Hepatocyte (in vitro differentiated cells): ENCODE data around the gene IGF1. TPM values are rescaled to one million over a fixed set of nuclear protein-coding genes. Genes with fewer than 3 reads are reported as not detected.

Experiments
- DNase-seq: peaks from one replicate; pipeline ENCODE4 v3.0.0-alpha.2; 2016; ENCODE audit warnings: low spot score
- H2AFZ ChIP-seq: fragments of 200-600 bp; sonication (generic); 2 replicates; pipeline ENCODE4 v1.6.0; 2016; ENCODE audit warnings: antibody characterized with exemption, mild to moderate bottlenecking
- H3K27ac ChIP-seq: fragments of 200-600 bp; sonication (generic); 2 replicates; pipeline ENCODE4 v1.5.1; 2016; ENCODE audit warnings: mild to moderate bottlenecking
- H3K27me3 ChIP-seq: fragments of 200-600 bp; sonication (generic); 2 replicates; pipeline ENCODE4 v1.6.1; 2016
- H3K36me3 ChIP-seq: fragments of 200-600 bp; sonication (generic); replicated peaks from 2 replicates; pipeline ENCODE4 v1.5.1; 2016; ENCODE audit warnings: low read depth; ENCODE audit not compliant: insufficient read depth
- H3K4me1 ChIP-seq: fragments of 200-600 bp; sonication (generic); 2 replicates; pipeline ENCODE4 v1.5.1; 2016; ENCODE audit warnings: mild to moderate bottlenecking, moderate library complexity; ENCODE audit not compliant: insufficient read depth
- H3K4me2 ChIP-seq: fragments of 200-600 bp; sonication (generic); 2 replicates; pipeline ENCODE4 v1.6.0; 2016
- H3K4me3 ChIP-seq: fragments of 200-600 bp; sonication (generic); 2 replicates; pipeline ENCODE4 v1.5.1; 2016; ENCODE audit warnings: mild to moderate bottlenecking
- H3K79me2 ChIP-seq: fragments of 200-600 bp; sonication (generic); 2 replicates; pipeline ENCODE4 v1.6.0; 2017; ENCODE audit warnings: mild to moderate bottlenecking
- H3K9me2 ChIP-seq: fragments of 200-600 bp; sonication (generic); replicated peaks from 2 replicates; pipeline ENCODE4 v1.6.0; 2017; ENCODE audit warnings: mild to moderate bottlenecking; ENCODE audit not compliant: insufficient read depth
- H3K9me3 ChIP-seq: fragments of 200-600 bp; sonication (generic); 2 replicates; pipeline ENCODE4 v1.5.1; 2016; ENCODE audit warnings: low read depth, mild to moderate bottlenecking
- H4K20me1 ChIP-seq: fragments of 200-600 bp; sonication (generic); 2 replicates; pipeline ENCODE4 v1.6.0; 2016; ENCODE audit warnings: mild to moderate bottlenecking; ENCODE audit not compliant: insufficient read depth, poor library complexity, severe bottlenecking
- EZH2 ChIP-seq: fragments of 200-600 bp; sonication (generic); IDR thresholded peaks from 2 replicates; pipeline ENCODE4 v1.6.1; 2016; ENCODE audit warnings: antibody characterized with exemption, mild to moderate bottlenecking, borderline replicate concordance
- EZH2phosphoT487 ChIP-seq: fragments of 200-600 bp; sonication (generic); IDR thresholded peaks from one replicate; pipeline ENCODE4 v1.6.1; 2018; ENCODE audit warnings: antibody characterized with exemption, mild to moderate bottlenecking, low read depth, moderate library complexity; ENCODE audit not compliant: unreplicated experiment, severe bottlenecking
- WGBS: methylation state at CpG from one replicate; pipeline ENCODE4 v1.1.6; 2016; ENCODE audit warnings: low lambda C conversion rate; ENCODE audit errors: missing lambda C conversion rate; 5-methylcytosine and 5-hydroxymethylcytosine counted together
- polyA plus RNA-seq: library from polyadenylated mRNA; unstranded; fragments of >200 nt; fragmentation: Nextera tagmentation; extraction: Ambion mirVana; gene quantifications from 2 replicates; pipeline ENCODE4 v1.2.1, GENCODE V29; 2016
- total RNA-seq: library from RNA; depleted of rRNA; stranded (reverse); fragments of >200 nt; gene quantifications from 2 replicates; pipeline ENCODE4 v1.2.3, GENCODE V29; 2014
- TF ChIP-seq, protein P1 (sequence below): fragments of 200-600 bp; sonication (generic); IDR thresholded peaks from 2 replicates; pipeline ENCODE4 v1.5.1; 2016; ENCODE audit warnings: antibody characterized with exemption, mild to moderate bottlenecking; ENCODE audit not compliant: poor library complexity

The IGF1 gene
- total and polyA plus RNA-seq, 2 experiments from 2014 or later, result 10.0 to 12.0 TPM

DNA sequence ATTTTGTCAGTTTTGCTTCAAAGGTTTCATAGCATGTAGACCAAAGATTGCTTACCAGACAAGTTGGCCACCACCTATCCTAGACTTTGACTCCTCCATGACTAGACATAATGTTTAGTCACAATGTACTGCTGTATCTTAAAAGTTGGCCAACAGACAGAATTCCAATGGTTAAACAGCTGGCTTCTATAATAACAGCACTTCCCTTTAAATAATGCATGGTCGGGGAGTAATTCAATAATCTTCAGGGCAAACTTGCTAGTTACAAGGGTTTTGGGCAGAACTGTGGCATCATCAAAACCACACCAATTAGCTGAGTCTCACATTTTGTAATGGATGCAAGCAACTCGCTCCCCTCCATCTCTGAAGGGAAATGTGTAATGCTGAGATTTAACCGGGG is 56.9 kb downstream of the IGF1 start:
- Histone ChIP-seq H3K9me2 (no peaks in the 10 kb centered on the region), H3K4me3 (no peak overlapping the region), H4K20me1 (no peaks in the 10 kb centered on the region), H3K4me2 (no peak overlapping the region), H2AFZ (no peak overlapping the region), H3K27me3 (no peaks in the 10 kb centered on the region), H3K9me3 (no peaks in the 10 kb centered on the region), H3K36me3 (no peaks in the 10 kb centered on the region), H3K27ac (no peak overlapping the region), H3K79me2 (no peaks in the 10 kb centered on the region), H3K4me1 (peaks cover 5% of the 10 kb centered on the region)
- no peak for DNase-seq
- TF ChIP-seq EZH2 (no peak), EZH2phosphoT487 (no peak)
- TF ChIP-seq, protein P1, sequence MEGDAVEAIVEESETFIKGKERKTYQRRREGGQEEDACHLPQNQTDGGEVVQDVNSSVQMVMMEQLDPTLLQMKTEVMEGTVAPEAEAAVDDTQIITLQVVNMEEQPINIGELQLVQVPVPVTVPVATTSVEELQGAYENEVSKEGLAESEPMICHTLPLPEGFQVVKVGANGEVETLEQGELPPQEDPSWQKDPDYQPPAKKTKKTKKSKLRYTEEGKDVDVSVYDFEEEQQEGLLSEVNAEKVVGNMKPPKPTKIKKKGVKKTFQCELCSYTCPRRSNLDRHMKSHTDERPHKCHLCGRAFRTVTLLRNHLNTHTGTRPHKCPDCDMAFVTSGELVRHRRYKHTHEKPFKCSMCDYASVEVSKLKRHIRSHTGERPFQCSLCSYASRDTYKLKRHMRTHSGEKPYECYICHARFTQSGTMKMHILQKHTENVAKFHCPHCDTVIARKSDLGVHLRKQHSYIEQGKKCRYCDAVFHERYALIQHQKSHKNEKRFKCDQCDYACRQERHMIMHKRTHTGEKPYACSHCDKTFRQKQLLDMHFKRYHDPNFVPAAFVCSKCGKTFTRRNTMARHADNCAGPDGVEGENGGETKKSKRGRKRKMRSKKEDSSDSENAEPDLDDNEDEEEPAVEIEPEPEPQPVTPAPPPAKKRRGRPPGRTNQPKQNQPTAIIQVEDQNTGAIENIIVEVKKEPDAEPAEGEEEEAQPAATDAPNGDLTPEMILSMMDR, result no peak
- 78% methylated on average over 3 of the region's 3 CpGs for WGBS

DNA sequence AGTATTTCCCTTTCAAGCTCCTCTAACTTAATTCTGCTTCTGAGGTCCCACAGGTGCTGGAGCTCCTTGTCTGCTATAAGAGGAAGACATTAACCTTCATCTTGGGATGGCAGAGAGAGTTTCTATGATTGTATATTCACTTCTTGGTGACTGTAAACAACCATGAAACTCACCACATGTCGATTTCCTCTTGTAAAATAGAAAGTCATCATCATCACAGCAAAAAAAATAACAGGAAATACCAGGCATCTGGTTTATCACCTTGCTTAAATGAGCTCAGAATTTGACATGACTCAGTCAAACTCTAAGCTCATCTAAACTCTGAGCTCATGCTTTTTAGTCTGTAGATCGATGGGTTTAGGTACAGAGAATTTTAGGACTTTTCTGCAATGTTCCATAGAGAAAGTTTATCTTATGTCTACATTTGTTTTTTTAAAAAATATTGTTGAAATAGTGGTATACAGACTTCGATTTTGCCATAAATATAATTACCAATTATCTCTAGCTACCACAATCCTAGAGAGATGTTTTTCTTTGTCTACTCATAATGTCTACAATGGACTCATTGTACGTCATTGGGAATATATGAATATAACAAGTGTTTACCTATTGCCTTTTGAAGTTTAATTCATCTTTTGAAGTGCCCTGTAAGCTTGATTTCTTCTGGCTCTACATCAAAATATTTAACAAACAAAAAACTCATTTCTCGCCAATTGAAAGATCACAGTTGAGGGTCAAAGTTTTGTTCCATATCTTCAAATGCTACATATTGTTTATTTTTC is 58.4 kb downstream of the IGF1 start:
- H3K36me3 ChIP-seq, result no peaks in the 10 kb centered on the region
- no peak overlapping the region for H3K4me2 ChIP-seq
- H3K4me1 ChIP-seq, result peaks cover 5% of the 10 kb centered on the region
- no peak overlapping the region for H3K4me3 ChIP-seq
- TF ChIP-seq EZH2, result no peak
- TF ChIP-seq EZH2phosphoT487, result no peak
- TF ChIP-seq, protein P1, result no peak
- H3K9me2 ChIP-seq, result no peaks in the 10 kb centered on the region
- no peak overlapping the region for H2AFZ ChIP-seq
- no peaks in the 10 kb centered on the region for H3K27me3 ChIP-seq
- no peak overlapping the region for H3K27ac ChIP-seq
- H3K9me3 ChIP-seq, result no peaks in the 10 kb centered on the region
- H4K20me1 ChIP-seq, result no peaks in the 10 kb centered on the region
- DNase-seq, result no peak
- H3K79me2 ChIP-seq, result no peaks in the 10 kb centered on the region
- 77% methylated on average over 5 of the region's 5 CpGs for WGBS

DNA sequence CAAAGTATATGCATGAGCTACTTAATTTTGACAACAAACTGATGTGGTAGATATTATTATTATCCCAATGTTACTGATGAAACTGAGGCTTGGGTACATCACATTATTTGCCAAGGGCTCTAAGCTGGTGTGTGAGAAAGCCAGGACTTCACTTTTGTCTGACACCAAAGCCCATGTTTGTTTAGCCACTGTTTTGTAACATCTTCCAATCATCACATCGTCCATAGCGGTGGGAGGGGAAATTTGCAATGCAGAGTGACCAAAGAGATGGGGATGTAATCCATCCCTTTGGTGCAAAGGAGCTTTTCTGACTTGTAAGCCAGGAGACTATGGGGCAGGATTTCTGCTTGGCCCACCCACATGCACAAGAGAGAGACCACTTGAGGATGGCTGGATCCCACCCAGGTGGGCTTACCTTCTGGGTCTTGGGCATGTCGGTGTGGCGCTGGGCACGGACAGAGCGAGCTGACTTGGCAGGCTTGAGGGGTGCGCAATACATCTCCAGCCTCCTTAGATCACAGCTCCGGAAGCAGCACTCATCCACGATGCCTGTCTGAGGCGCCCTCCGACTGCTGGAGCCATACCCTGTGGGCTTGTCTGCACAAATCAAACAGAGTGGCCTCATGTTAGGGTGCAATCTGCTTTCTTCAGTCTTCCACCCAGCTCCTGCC is 61.1 kb downstream of the IGF1 start:
- no peaks in the 10 kb centered on the region for H3K79me2 ChIP-seq
- 93% methylated on average over 11 of the region's 11 CpGs for WGBS
- no peaks in the 10 kb centered on the region for H3K9me3 ChIP-seq
- H3K27ac ChIP-seq, result no peak overlapping the region
- H3K27me3 ChIP-seq, result no peaks in the 10 kb centered on the region
- no peaks in the 10 kb centered on the region for H4K20me1 ChIP-seq
- no peaks in the 10 kb centered on the region for H3K36me3 ChIP-seq
- no peaks in the 10 kb centered on the region for H3K9me2 ChIP-seq
- H2AFZ ChIP-seq, result no peak overlapping the region
- no peak for DNase-seq
- no peaks in the 10 kb centered on the region for H3K4me1 ChIP-seq
- no peak overlapping the region for H3K4me3 ChIP-seq
- H3K4me2 ChIP-seq, result no peak overlapping the region
- TF ChIP-seq EZH2 (no peak), EZH2phosphoT487 (no peak)
- TF ChIP-seq, protein P1, result no peak
